NCI-H446 (cell line): ENCODE measurements around the gene MYO1D.
A peak's percentile ranks its signal among the peaks of the same experiment; 100 is the strongest.
"Not testable (repeated sequence)": the region's sequence is repeated elsewhere in the genome, so short reads cannot be mapped to it uniquely, and the experiment has no call there.

ENCODE experiments used
- DNase-seq, 2 experiments: peaks; one replicate each; lab custom pipeline; 2025; lab: John Stamatoyannopoulos, UW

The MYO1D gene

GRCh38 chr17:32774695-32775084 is 102.2 kb downstream of the MYO1D start:
- DNase-seq, result no peak

- no peak for DNase-seq
Measured at GRCh38 chr17:32773856-32774694, 102.8 kb downstream of the MYO1D start.

- DNase-seq, result no peak
Measured at GRCh38 chr17:32772453-32773025, 104.4 kb downstream of the MYO1D start.

GRCh38 chr17:32771396-32771795 is 105.5 kb downstream of the MYO1D start:
- DNase-seq, result no peak

GRCh38 chr17:32769846-32770245 is 107.1 kb downstream of the MYO1D start:
- no peak for DNase-seq

- no peak for DNase-seq
Measured at GRCh38 chr17:32763855-32764439, 113.0 kb downstream of the MYO1D start.

- no peak for DNase-seq
Measured at GRCh38 chr17:32759476-32759875, 117.4 kb downstream of the MYO1D start.

- DNase-seq, result no peak
Measured at GRCh38 chr17:32757963-32758362, 119.0 kb downstream of the MYO1D start.

- DNase-seq, result no peak
Measured at GRCh38 chr17:32756696-32757095, 120.2 kb downstream of the MYO1D start.

GRCh38 chr17:32755045-32755805 is 121.7 kb downstream of the MYO1D start:
- DNase-seq, result peak; percentile 33 to 71

GRCh38 chr17:32752934-32753333 is 124.0 kb downstream of the MYO1D start:
- DNase-seq, result no peak

- DNase-seq, result no peak
Measured at GRCh38 chr17:32747856-32748255, 129.1 kb downstream of the MYO1D start.

GRCh38 chr17:32746698-32747097 is 130.2 kb downstream of the MYO1D start:
- no peak for DNase-seq

GRCh38 chr17:32746280-32746679 is 130.6 kb downstream of the MYO1D start:
- DNase-seq, result no peak

GRCh38 chr17:32742681-32743538 is 134.0 kb downstream of the MYO1D start:
- no peak for DNase-seq

- DNase-seq, result no peak
Measured at GRCh38 chr17:32741381-32741780, 135.5 kb downstream of the MYO1D start.

- no peak for DNase-seq
Measured at GRCh38 chr17:32739722-32740121, 137.2 kb downstream of the MYO1D start.

- DNase-seq, result not testable (repeated sequence)
Measured at GRCh38 chr17:32739151-32739550, 137.8 kb downstream of the MYO1D start.

- DNase-seq, result no peak
Measured at GRCh38 chr17:32733401-32733800, 143.5 kb downstream of the MYO1D start.

- no peak for DNase-seq
Measured at GRCh38 chr17:32732900-32733299, 144.0 kb downstream of the MYO1D start.

- DNase-seq, result no peak
Measured at GRCh38 chr17:32732296-32732642, 144.7 kb downstream of the MYO1D start.
